WI38 (cell line): Measurements from ENCODE around the gene CTAGE9.

Experiments used
- H3K4me3 ChIP-seq: 2 replicates; pipeline ENCODE4 v1.5.1; 2011; ENCODE audit warnings: low read depth, mild to moderate bottlenecking, control low read depth, low read length
- TF ChIP-seq, protein P1 (sequence below): IDR thresholded peaks from 2 replicates; pipeline ENCODE4 v1.5.1; 2012; ENCODE audit warnings: low read depth, mild to moderate bottlenecking, control low read depth, low read length

CTAGE9 gene

DNA sequence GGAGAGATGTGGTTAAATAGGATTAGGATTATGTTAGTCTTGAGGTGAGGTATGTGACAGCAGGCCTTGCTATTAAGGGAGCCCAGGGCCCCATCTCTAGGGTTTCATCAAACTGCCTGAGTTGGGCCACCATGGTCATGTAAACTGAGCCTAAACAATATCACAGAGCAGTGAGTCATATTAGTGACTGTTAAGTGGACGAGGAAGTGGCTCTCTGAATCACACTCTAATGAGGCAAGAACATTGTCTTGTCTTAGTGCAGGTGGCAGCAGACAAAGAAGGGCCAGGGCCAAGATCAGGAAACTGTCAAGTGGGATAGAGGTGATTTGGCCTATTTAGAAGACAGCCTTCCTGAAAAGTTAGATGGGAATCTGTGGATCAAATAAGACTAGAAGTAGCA, 50.6 kb downstream of the CTAGE9 start:
- TF ChIP-seq, protein P1, sequence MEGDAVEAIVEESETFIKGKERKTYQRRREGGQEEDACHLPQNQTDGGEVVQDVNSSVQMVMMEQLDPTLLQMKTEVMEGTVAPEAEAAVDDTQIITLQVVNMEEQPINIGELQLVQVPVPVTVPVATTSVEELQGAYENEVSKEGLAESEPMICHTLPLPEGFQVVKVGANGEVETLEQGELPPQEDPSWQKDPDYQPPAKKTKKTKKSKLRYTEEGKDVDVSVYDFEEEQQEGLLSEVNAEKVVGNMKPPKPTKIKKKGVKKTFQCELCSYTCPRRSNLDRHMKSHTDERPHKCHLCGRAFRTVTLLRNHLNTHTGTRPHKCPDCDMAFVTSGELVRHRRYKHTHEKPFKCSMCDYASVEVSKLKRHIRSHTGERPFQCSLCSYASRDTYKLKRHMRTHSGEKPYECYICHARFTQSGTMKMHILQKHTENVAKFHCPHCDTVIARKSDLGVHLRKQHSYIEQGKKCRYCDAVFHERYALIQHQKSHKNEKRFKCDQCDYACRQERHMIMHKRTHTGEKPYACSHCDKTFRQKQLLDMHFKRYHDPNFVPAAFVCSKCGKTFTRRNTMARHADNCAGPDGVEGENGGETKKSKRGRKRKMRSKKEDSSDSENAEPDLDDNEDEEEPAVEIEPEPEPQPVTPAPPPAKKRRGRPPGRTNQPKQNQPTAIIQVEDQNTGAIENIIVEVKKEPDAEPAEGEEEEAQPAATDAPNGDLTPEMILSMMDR: no peak
- H3K4me3 ChIP-seq: no peak overlapping the region
